HUES64 (cell line): ENCODE measurements around the gene ZNF474.

ENCODE experiments used
- H3K27ac ChIP-seq: 2 replicates; pipeline ENCODE4 v1.7.0; 2013; ENCODE audit warnings: low read depth, low read length, inconsistent platforms
- H3K27me3 ChIP-seq: 2 replicates; pipeline ENCODE4 v1.6.1; 2013; ENCODE audit warnings: mild to moderate bottlenecking, low read length; ENCODE audit not compliant: insufficient read depth
- H3K36me3 ChIP-seq: 2 replicates; pipeline ENCODE4 v1.6.1; 2013; ENCODE audit warnings: mild to moderate bottlenecking, low read length; ENCODE audit not compliant: insufficient read depth
- H3K4me1 ChIP-seq: 2 replicates; pipeline ENCODE4 v1.6.1; 2013; ENCODE audit warnings: mild to moderate bottlenecking, low read length, moderate library complexity; ENCODE audit not compliant: insufficient read depth
- H3K4me3 ChIP-seq: 2 replicates; pipeline ENCODE4 v1.5.1; 2013; ENCODE audit warnings: mild to moderate bottlenecking, low read length, moderate library complexity
- H3K9ac ChIP-seq: 2 replicates; pipeline ENCODE4 v1.6.1; 2013; ENCODE audit warnings: mild to moderate bottlenecking, low read depth, low read length
- H3K9me3 ChIP-seq: 2 replicates; pipeline ENCODE4 v1.6.1; 2013; ENCODE audit warnings: low read depth, low read length; ENCODE audit not compliant: insufficient read depth
- WGBS: fragments of 150-250, 120-280 bp; methylation state at CpG from one replicate; pipeline ENCODE4 v1.1.7; 2013; ENCODE audit warnings: missing lambda C conversion rate; 5-methylcytosine and 5-hydroxymethylcytosine counted together

ZNF474 gene

DNA sequence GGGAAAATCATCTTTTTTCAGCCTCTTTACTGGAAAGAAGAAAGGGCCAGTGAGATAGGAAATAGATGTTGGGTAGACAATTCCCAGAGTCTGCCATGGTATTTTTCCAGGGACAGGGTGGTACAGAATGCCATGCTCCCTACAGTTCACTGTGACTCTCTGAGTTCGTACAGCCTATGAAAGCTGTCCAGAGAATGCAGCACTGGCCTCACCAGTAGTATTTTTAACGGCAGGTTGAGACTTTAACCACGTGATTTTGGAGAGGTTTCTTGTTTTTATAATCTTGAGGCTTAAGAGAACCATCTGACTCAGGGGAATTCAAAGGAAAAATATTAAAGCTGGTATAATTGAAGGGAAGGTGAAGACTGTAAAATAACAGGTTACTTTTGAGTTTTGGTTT, 10.1 kb upstream of the ZNF474 start:
- H3K36me3 ChIP-seq: no peaks in the 10 kb centered on the region
- H3K4me3 ChIP-seq: no peak overlapping the region
- 92% methylated on average over 3 of the region's 3 CpGs for WGBS
- peaks cover 22% of the 10 kb centered on the region; the same call in 1 of the 2 replicates for H3K4me1 ChIP-seq
- H3K9ac ChIP-seq: no peak overlapping the region
- H3K9me3 ChIP-seq: no peaks in the 10 kb centered on the region
- H3K27ac ChIP-seq: no peak overlapping the region
- no peaks in the 10 kb centered on the region for H3K27me3 ChIP-seq

DNA sequence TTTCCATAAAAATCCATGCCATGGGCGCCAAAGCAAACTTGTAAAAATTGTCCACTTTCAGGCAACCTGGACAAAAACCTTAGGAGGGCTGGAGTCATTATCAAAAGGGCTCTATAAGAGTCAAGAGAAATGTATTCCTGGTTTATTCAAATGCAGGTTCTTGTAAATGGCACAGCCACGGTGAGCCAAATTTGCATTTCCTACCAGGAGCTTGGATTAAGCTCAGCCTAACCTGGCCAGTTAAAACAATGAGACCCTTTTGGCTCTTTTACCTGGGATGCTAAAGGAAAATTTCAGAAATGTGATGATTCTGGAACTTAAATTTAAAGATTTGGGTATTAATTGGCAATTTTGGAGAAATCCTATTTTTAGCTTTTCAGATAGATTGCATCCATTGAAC, 8.9 kb upstream of the ZNF474 start:
- Histone ChIP-seq H3K4me1 (peaks cover 22% of the 10 kb centered on the region; the same call in 1 of the 2 replicates), H3K27me3 (no peaks in the 10 kb centered on the region), H3K27ac (no peak overlapping the region), H3K36me3 (no peaks in the 10 kb centered on the region), H3K9me3 (no peaks in the 10 kb centered on the region), H3K4me3 (no peak overlapping the region), H3K9ac (no peak overlapping the region)
- 48% methylated on average over 2 of the region's 2 CpGs for WGBS

DNA sequence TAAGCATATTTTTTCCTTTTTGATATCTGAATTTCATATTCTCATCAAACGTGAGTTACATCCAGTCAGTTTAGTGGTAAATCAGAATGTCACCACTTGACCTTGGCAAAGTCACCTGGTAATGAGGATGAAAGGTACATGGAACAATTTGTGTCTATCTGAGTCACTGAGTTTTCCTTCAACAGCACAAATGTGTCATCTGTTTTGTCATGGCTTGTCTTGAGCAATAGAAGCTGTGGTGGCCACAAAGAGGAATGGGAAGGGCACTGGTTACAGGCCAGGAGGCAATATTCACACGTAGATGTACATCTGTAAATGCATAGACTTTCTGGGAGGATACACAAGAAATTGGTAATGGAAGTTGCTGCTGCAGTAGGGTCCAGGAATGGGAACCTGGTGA, 8.4 kb upstream of the ZNF474 start:
- Histone ChIP-seq H3K4me1 (peaks cover 22% of the 10 kb centered on the region; the same call in 1 of the 2 replicates), H3K4me3 (no peak overlapping the region), H3K27ac (no peak overlapping the region), H3K36me3 (no peaks in the 10 kb centered on the region), H3K27me3 (no peaks in the 10 kb centered on the region), H3K9ac (no peak overlapping the region), H3K9me3 (no peaks in the 10 kb centered on the region)
- WGBS: 94% methylated on average over 2 of the region's 2 CpGs

- no peak overlapping the region for H3K4me3 ChIP-seq
- no peaks in the 10 kb centered on the region for H3K9me3 ChIP-seq
- H3K4me1 ChIP-seq: peaks cover 22% of the 10 kb centered on the region; the same call in 1 of the 2 replicates
- WGBS: 87% methylated on average over 10 of the region's 11 CpGs
- no peak overlapping the region for H3K27ac ChIP-seq
- no peaks in the 10 kb centered on the region for H3K27me3 ChIP-seq
- H3K36me3 ChIP-seq: no peaks in the 10 kb centered on the region
- H3K9ac ChIP-seq: no peak overlapping the region
These were observed 7.6 kb upstream of the ZNF474 start for GRCh38 chr5:122121479-122122465.

GRCh38 chr5:122124766-122125165, 4.6 kb upstream of the ZNF474 start:
- WGBS: 85% methylated on average over 1 of the region's 2 CpGs
- Histone ChIP-seq H3K27ac (no peak overlapping the region), H3K4me1 (peaks cover 26% of the 10 kb centered on the region), H3K4me3 (no peak overlapping the region), H3K9me3 (no peaks in the 10 kb centered on the region), H3K9ac (no peak overlapping the region), H3K36me3 (no peaks in the 10 kb centered on the region), H3K27me3 (no peaks in the 10 kb centered on the region)

GRCh38 chr5:122126177-122126755, 3.1 kb upstream of the ZNF474 start:
- H3K9ac ChIP-seq: no peak overlapping the region
- H3K36me3 ChIP-seq: no peaks in the 10 kb centered on the region
- H3K4me1 ChIP-seq: peaks cover 16% of the 10 kb centered on the region
- no peaks in the 10 kb centered on the region for H3K27me3 ChIP-seq
- H3K4me3 ChIP-seq: no peak overlapping the region
- 84% methylated on average over 1 of the region's 2 CpGs for WGBS
- no peak overlapping the region for H3K27ac ChIP-seq
- no peaks in the 10 kb centered on the region for H3K9me3 ChIP-seq

DNA sequence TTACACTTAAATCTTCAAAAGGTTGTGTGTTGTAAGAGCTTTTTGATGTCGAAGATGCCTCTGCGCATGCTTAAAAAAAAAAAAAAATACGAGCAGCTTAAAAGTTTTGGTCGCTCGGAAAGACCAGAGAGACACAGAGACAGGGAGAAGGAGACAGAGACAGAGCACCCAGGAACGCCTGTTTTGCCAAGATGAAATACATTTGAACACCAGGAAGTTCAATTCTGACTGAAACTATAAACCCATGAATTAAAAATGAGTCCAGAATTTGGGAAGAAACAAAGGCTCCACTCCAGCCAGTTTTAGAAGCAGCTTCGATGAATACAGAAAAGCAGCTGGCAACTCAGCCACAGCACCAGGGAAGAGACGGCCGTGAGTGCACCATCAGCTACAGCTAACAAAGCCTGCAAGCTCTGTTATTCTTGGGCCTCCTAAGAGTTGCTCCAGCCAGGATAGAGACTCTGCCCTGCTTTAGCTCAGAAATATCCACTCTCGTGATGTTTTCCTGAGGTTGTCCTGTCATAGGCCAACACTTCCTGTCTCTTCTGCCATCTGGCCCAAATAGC, 2.5 kb upstream of the ZNF474 start:
- H3K27ac ChIP-seq: no peak overlapping the region
- 91% methylated on average over 10 of the region's 10 CpGs for WGBS
- no peaks in the 10 kb centered on the region for H3K27me3 ChIP-seq
- peaks cover 11% of the 10 kb centered on the region for H3K4me1 ChIP-seq
- H3K4me3 ChIP-seq: no peak overlapping the region
- H3K36me3 ChIP-seq: no peaks in the 10 kb centered on the region
- no peaks in the 10 kb centered on the region for H3K9me3 ChIP-seq
- no peak overlapping the region for H3K9ac ChIP-seq

GRCh38 chr5:122130152-122130551, 806 bp downstream of the ZNF474 start:
- peaks cover 7% of the 10 kb centered on the region; the same call in 1 of the 2 replicates for H3K4me1 ChIP-seq
- WGBS: 73% methylated on average over 1 of the region's 2 CpGs
- no peak overlapping the region for H3K9ac ChIP-seq
- H3K27ac ChIP-seq: no peak overlapping the region
- H3K9me3 ChIP-seq: no peaks in the 10 kb centered on the region
- no peaks in the 10 kb centered on the region for H3K36me3 ChIP-seq
- no peaks in the 10 kb centered on the region for H3K27me3 ChIP-seq
- no peak overlapping the region for H3K4me3 ChIP-seq

DNA sequence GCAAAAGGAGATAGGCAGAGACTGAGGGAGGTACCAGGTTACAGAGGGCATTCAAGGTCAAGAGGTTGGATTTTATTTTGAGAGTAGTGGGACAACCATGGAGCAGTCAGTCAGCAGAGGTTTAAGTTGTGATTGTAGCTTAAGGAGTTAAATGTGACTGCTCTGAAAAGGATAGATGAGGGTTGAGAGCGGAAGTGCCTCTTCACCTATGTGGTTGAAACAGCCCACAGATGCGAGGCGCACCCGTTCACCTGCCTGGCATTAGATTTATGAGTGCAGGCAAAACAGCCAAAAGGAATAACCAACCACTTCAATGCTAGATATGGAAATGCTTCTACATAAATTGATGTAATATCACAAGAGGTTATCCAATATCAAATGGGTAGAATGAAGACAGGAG, 8.4 kb downstream of the ZNF474 start:
- no peaks in the 10 kb centered on the region for H3K4me1 ChIP-seq
- no peak overlapping the region for H3K4me3 ChIP-seq
- H3K9me3 ChIP-seq: no peaks in the 10 kb centered on the region
- H3K36me3 ChIP-seq: no peaks in the 10 kb centered on the region
- H3K9ac ChIP-seq: no peak overlapping the region
- no peaks in the 10 kb centered on the region for H3K27me3 ChIP-seq
- no peak overlapping the region for H3K27ac ChIP-seq
- 97% methylated on average over 4 of the region's 4 CpGs for WGBS

DNA sequence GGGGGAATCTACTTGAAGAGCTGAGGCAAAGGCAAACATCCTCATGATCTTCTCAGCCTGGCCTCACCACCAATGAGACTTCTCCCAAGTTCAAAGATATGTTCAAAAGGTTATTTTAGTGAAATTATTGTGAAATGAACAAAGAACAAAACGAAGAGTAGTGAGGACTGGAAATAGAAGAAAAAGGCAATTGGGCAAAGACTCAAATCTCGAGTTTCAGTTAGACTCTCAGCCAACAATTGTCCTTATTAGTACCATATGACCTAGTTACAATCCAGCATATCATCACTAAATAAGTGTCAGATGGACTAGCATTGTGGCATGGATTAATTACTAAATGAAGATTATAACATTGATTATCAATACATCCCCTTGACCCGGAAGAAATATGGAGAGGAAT, 9.0 kb downstream of the ZNF474 start:
- no peak overlapping the region for H3K27ac ChIP-seq
- H3K27me3 ChIP-seq: no peaks in the 10 kb centered on the region
- H3K36me3 ChIP-seq: no peaks in the 10 kb centered on the region
- H3K9me3 ChIP-seq: no peaks in the 10 kb centered on the region
- no peaks in the 10 kb centered on the region for H3K4me1 ChIP-seq
- WGBS: 93% methylated on average over 3 of the region's 3 CpGs
- H3K4me3 ChIP-seq: no peak overlapping the region
- H3K9ac ChIP-seq: no peak overlapping the region

DNA sequence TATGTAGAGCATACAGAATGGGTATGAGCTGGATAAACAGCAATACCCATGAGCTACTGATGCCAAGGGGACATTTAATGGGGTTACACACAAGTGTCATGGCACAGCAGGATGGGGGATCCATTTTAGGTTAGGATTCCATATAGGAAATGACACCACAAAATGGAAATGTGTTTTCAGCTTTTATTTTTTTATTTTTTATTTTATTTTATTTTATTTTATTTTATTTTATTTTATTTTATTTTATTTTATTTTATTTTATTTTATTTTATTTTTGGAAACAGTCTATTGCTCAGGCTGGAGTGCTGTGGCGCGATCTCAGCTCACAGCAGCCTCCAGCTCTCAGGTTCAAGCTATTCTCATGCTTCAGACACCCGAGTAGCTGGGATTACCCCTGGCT, 11.6 kb downstream of the ZNF474 start:
- 100% methylated on average over 3 of the region's 3 CpGs for WGBS
- Histone ChIP-seq H3K27ac (no peak overlapping the region), H3K27me3 (no peaks in the 10 kb centered on the region), H3K4me1 (no peaks in the 10 kb centered on the region), H3K36me3 (no peaks in the 10 kb centered on the region), H3K9ac (no peak overlapping the region), H3K9me3 (no peaks in the 10 kb centered on the region), H3K4me3 (no peak overlapping the region)
